Mesendoderm (in vitro differentiated cells): Measurements from ENCODE around the gene TRAT1.
A peak's percentile ranks its signal among the peaks of the same experiment; 100 is the strongest.
"Not testable (repeated sequence)": the region's sequence is repeated elsewhere in the genome, so short reads cannot be mapped to it uniquely, and the experiment has no call there.

Experiments used
- DNase-seq: peaks from one replicate; pipeline ENCODE4 v3.0.0; 2013
- H2AK5ac ChIP-seq: 2 replicates; pipeline ENCODE4 v1.6.1; 2013; ENCODE audit warnings: low read length, inconsistent platforms
- H2BK120ac ChIP-seq: 2 replicates; pipeline ENCODE4 v1.6.1; 2013; ENCODE audit warnings: low read depth, mild to moderate bottlenecking, low read length, moderate library complexity, mixed read lengths
- H2BK15ac ChIP-seq: replicated peaks from 2 replicates; pipeline ENCODE4 v1.6.1; 2013; ENCODE audit warnings: low read depth, mild to moderate bottlenecking, moderate library complexity
- H2BK5ac ChIP-seq: 2 replicates; pipeline ENCODE4 v1.6.1; 2013; ENCODE audit warnings: low read length, inconsistent platforms
- H3K18ac ChIP-seq: 2 replicates; pipeline ENCODE4 v1.6.1; 2013; ENCODE audit warnings: mild to moderate bottlenecking, low read length, mixed read lengths
- H3K23ac ChIP-seq: one replicate; pipeline ENCODE4 v1.6.1; 2013; ENCODE audit warnings: low read length
- H3K27ac ChIP-seq: 2 replicates; pipeline ENCODE4 v1.5.1; 2013; ENCODE audit warnings: low read depth, mild to moderate bottlenecking, inconsistent platforms, low read length, moderate library complexity
- H3K27me3 ChIP-seq: 2 replicates; pipeline ENCODE4 v1.6.1; 2013; ENCODE audit warnings: low read length, control low read depth, mild to moderate bottlenecking, inconsistent platforms; ENCODE audit not compliant: insufficient read depth, poor library complexity
- H3K36me3 ChIP-seq: 2 replicates; pipeline ENCODE4 v1.6.1; 2013; ENCODE audit warnings: low read length, inconsistent platforms; ENCODE audit not compliant: control insufficient read depth, insufficient read depth
- H3K4ac ChIP-seq: one replicate; pipeline ENCODE4 v1.6.1; 2013; ENCODE audit warnings: low read depth, mild to moderate bottlenecking, low read length, moderate library complexity
- H3K4me1 ChIP-seq: 2 replicates; pipeline ENCODE4 v1.6.1; 2013; ENCODE audit warnings: low read depth, low read length, inconsistent platforms; ENCODE audit not compliant: control insufficient read depth
- H3K4me2 ChIP-seq: 2 replicates; pipeline ENCODE4 v1.6.1; 2013; ENCODE audit warnings: low read length
- H3K4me3 ChIP-seq: 2 replicates; pipeline ENCODE4 v1.5.1; 2013; ENCODE audit warnings: mild to moderate bottlenecking, low read length
- H3K56ac ChIP-seq: one replicate; pipeline ENCODE4 v1.6.1; 2013; ENCODE audit warnings: low read length
- H3K79me1 ChIP-seq: 2 replicates; pipeline ENCODE4 v1.6.1; 2013; ENCODE audit warnings: low read length, inconsistent platforms
- H3K79me2 ChIP-seq: 2 replicates; pipeline ENCODE4 v1.6.1; 2013; ENCODE audit warnings: mild to moderate bottlenecking, low read length; ENCODE audit not compliant: control insufficient read depth, insufficient read depth
- H3K9ac ChIP-seq: 2 replicates; pipeline ENCODE4 v1.6.1; 2013; ENCODE audit warnings: low read length, inconsistent platforms
- H4K5ac ChIP-seq: one replicate; pipeline ENCODE4 v1.6.1; 2013; ENCODE audit warnings: low read length
- H4K8ac ChIP-seq: one replicate; pipeline ENCODE4 v1.6.1; 2013; ENCODE audit warnings: low read depth, mild to moderate bottlenecking, control low read depth, low read length, moderate library complexity
- WGBS: extraction: QIAGEN DNeasy Blood & Tissue Kit; methylation state at CpG from one replicate; pipeline ENCODE4 v1.1.7; 2013; ENCODE audit warnings: low lambda C conversion rate, missing lambda C conversion rate; ENCODE audit not compliant: insufficient coverage; ENCODE audit errors: extremely low coverage; 5-methylcytosine and 5-hydroxymethylcytosine counted together

Gene TRAT1

DNA sequence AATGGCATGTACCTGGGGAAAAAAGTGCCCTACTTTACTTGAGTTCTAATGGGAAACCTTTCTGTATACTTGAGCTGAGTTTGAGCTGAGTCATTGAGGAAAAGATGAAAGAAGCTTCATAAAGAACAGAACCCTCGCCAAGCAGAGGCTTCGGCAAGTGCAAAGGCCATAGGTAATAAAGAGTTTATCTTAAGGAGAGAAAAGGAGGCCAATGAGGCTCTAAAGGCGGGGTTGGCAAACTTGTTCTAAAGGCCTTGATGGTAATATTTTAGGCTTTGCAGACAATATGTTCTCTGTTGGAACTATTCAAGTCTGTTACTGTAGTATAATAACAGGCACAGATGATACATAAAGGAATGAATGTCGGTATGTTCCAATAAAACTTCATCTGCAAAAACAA is 17.6 kb upstream of the TRAT1 start:
- Histone ChIP-seq H3K4ac (no peak overlapping the region), H3K79me2 (no peaks in the 10 kb centered on the region), H2AK5ac (no peak overlapping the region), H3K79me1 (no peaks in the 10 kb centered on the region), H3K56ac (no peak overlapping the region), H3K27ac (no peak overlapping the region), H2BK15ac (no peak overlapping the region), H3K23ac (no peak overlapping the region), H3K4me3 (no peak overlapping the region), H3K36me3 (no peaks in the 10 kb centered on the region), H3K27me3 (no peaks in the 10 kb centered on the region), H3K9ac (no peak overlapping the region), H2BK5ac (no peak overlapping the region), H2BK120ac (no peak overlapping the region), H3K4me1 (no peaks in the 10 kb centered on the region), H4K5ac (no peak overlapping the region), H4K8ac (no peak overlapping the region), H3K4me2 (no peak overlapping the region), H3K18ac (no peak overlapping the region)
- DNase-seq, result no peak
- WGBS, result no CpG with 5 or more reads among the region's 4 CpGs

DNA sequence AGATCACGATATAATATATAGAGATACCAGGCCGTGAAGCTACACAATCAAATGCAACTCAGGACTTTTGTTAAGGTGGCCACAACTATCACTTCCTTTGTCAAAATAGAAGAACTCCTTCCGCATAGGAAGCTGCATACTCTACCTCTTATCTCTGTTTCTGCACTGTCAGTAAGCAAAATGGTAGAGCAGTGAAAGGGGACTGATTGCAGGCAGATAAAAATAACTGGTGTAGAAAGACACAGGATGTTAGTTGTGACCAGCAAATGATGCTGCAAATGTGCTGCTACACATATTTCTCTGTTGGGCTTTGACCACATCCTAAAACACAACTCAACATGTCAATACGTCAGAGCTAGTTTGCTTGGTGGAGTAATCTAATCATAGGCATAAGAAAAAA is 16.3 kb upstream of the TRAT1 start:
- WGBS, result no CpG with 5 or more reads among the region's 4 CpGs
- peak; percentile 18 for DNase-seq

DNA sequence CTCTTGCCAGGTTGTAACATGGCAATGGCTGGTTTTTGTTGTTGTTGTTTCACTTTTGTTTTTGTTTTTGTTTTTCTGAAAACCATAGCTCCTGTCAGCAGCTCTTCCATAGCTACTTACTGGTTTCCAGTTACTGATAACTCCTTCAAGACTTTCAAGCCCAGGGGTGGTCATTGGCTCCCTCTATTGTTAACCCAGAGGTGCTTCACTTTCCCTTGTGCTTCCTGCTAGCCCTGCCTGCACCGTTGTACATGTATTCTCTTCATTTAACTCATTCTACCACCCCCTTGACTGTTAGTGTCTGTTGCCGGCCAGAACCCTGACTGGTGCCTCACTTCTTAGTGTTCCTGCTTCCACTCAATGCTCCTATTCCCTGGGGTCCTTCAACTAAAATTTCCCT is 4.2 kb upstream of the TRAT1 start:
- Histone ChIP-seq H3K56ac (no peak overlapping the region), H3K18ac (no peak overlapping the region), H4K5ac (no peak overlapping the region), H2BK15ac (no peak overlapping the region), H3K36me3 (no peaks in the 10 kb centered on the region), H2AK5ac (no peak overlapping the region), H4K8ac (no peak overlapping the region), H3K79me2 (no peaks in the 10 kb centered on the region), H3K4me2 (no peak overlapping the region), H3K4ac (no peak overlapping the region), H3K27me3 (no peaks in the 10 kb centered on the region), H2BK5ac (no peak overlapping the region), H3K79me1 (no peaks in the 10 kb centered on the region), H3K9ac (no peak overlapping the region), H3K4me3 (no peak overlapping the region), H2BK120ac (no peak overlapping the region), H3K23ac (no peak overlapping the region), H3K27ac (no peak overlapping the region), H3K4me1 (no peaks in the 10 kb centered on the region)
- WGBS, result no CpG with 5 or more reads among the region's 2 CpGs
- DNase-seq, result peak; percentile 83

More for the DNA sequence above, 16.3 kb upstream of the TRAT1 start:
- Histone ChIP-seq H3K79me2 (no peaks in the 10 kb centered on the region), H3K56ac (no peak overlapping the region), H3K4ac (no peak overlapping the region), H3K4me2 (no peak overlapping the region), H2BK5ac (no peak overlapping the region), H2BK15ac (no peak overlapping the region), H3K23ac (no peak overlapping the region), H2AK5ac (no peak overlapping the region), H3K79me1 (no peaks in the 10 kb centered on the region), H3K9ac (no peak overlapping the region), H2BK120ac (no peak overlapping the region), H3K4me1 (no peaks in the 10 kb centered on the region), H3K36me3 (no peaks in the 10 kb centered on the region), H3K18ac (no peak overlapping the region), H3K4me3 (no peak overlapping the region), H4K5ac (no peak overlapping the region), H4K8ac (no peak overlapping the region), H3K27me3 (no peaks in the 10 kb centered on the region), H3K27ac (no peak overlapping the region)

DNA sequence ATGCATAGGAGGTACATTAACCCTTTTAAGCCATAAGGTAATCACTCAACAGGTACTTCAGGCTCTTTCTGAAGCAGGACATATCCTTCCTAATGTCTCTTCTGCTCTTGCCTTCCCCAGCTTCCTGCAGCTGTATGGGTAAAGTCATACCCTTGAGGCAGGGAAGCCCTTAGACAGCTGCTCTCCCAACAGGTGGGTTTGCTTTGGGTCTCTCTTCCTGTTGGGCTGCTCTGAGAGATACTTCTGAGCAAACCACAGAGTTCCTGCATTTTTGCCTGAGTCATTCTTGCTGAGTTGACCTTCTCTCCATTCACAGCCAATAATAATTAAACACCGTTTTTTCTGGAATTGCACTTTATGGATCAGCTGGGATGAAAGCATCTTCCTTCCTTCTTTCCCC is 2.0 kb upstream of the TRAT1 start:
- no CpG with 5 or more reads among the region's 1 CpG for WGBS
- Histone ChIP-seq H4K8ac (no peak overlapping the region), H3K27ac (no peak overlapping the region), H4K5ac (no peak overlapping the region), H3K56ac (no peak overlapping the region), H3K79me1 (no peaks in the 10 kb centered on the region), H3K4me2 (no peak overlapping the region), H2AK5ac (no peak overlapping the region), H3K27me3 (no peaks in the 10 kb centered on the region), H3K4me3 (no peak overlapping the region), H3K4ac (no peak overlapping the region), H3K36me3 (no peaks in the 10 kb centered on the region), H3K23ac (no peak overlapping the region), H3K79me2 (no peaks in the 10 kb centered on the region), H2BK120ac (no peak overlapping the region), H2BK15ac (no peak overlapping the region), H3K9ac (no peak overlapping the region), H3K18ac (no peak overlapping the region), H2BK5ac (no peak overlapping the region), H3K4me1 (no peaks in the 10 kb centered on the region)
- DNase-seq, result no peak

DNA sequence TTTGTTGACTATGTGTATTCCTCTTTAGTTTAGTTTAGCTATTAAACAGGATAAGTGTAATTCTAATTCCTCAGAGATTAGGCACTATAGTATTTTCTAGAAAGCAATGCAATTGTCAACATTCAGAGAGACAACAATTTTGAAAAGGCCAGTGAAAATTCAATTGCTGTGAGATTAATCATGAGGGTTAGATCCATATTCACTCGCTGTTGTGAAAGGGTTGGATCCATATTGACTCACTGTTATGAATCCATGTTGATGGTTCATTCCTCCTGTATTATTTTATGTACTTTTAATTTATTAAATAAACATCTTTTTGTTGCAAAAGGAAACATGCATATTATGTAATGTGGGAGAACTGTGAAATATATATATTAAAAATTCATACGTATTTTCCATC is 641 bp downstream of the TRAT1 start:
- no peak overlapping the region for H2BK15ac ChIP-seq
- H2AK5ac ChIP-seq, result no peak overlapping the region
- no peaks in the 10 kb centered on the region for H3K36me3 ChIP-seq
- no peak overlapping the region for H3K56ac ChIP-seq
- H3K4me2 ChIP-seq, result no peak overlapping the region
- no peaks in the 10 kb centered on the region for H3K4me1 ChIP-seq
- H3K9ac ChIP-seq, result no peak overlapping the region
- no peak overlapping the region for H3K23ac ChIP-seq
- H3K18ac ChIP-seq, result no peak overlapping the region
- no peak overlapping the region for H3K27ac ChIP-seq
- no peak overlapping the region for H3K4me3 ChIP-seq
- no peak overlapping the region for H4K5ac ChIP-seq
- no peaks in the 10 kb centered on the region for H3K27me3 ChIP-seq
- H4K8ac ChIP-seq, result no peak overlapping the region
- H2BK120ac ChIP-seq, result no peak overlapping the region
- DNase-seq, result no peak
- H3K79me2 ChIP-seq, result no peaks in the 10 kb centered on the region
- 100% methylated on average over 1 of the region's 2 CpGs for WGBS
- no peak overlapping the region for H2BK5ac ChIP-seq
- H3K4ac ChIP-seq, result no peak overlapping the region
- no peaks in the 10 kb centered on the region for H3K79me1 ChIP-seq

DNA sequence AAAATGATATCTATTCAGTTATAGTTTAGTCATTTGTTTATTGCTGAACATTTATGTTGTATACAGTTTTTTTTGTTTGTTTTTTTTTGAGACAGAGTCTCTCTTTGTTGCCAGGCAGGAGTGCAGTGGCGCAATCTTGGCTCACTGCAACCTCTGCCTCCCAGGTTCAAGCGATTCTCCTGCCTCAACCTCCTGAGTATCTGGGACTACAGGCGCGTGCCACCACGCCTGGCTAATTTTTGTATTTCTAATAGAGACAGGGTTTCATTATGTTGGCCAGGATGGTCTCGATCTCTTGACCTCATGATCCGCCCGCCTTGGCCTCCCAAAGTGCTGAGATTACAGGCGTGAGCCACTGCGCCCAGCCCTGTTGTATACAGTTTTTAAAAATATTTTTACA is 1.2 kb downstream of the TRAT1 start:
- H3K36me3 ChIP-seq, H3K23ac ChIP-seq, DNase-seq, H2BK120ac ChIP-seq, H4K8ac ChIP-seq, H3K79me1 ChIP-seq, H3K4me1 ChIP-seq, H2BK5ac ChIP-seq, H3K9ac ChIP-seq, H3K27me3 ChIP-seq, H3K18ac ChIP-seq, H3K56ac ChIP-seq, H2BK15ac ChIP-seq, H4K5ac ChIP-seq, H3K4me2 ChIP-seq, H2AK5ac ChIP-seq, H3K4me3 ChIP-seq, H3K4ac ChIP-seq, H3K79me2 ChIP-seq, H3K27ac ChIP-seq: not testable (repeated sequence)
- WGBS, result no CpG with 5 or more reads among the region's 10 CpGs
